HL-60/S4 treated with phorbol 12-myristate 13-acetate at 8.2 ng/mL for 4 days and 3 days (cell line): ENCODE measurements around the gene SP7.
"Not testable (repeated sequence)": the region's sequence is repeated elsewhere in the genome, so short reads cannot be mapped to it uniquely, and the experiment has no call there.

Experiments
- in situ Hi-C: fragments of 300-500 bp; cut with MboI; formaldehyde crosslinking; loops from 2 replicates; pipeline ENCODE4 v1.15.0; 2022; ENCODE audit warnings: low sequenced_read_pairs

The SP7 gene

DNA sequence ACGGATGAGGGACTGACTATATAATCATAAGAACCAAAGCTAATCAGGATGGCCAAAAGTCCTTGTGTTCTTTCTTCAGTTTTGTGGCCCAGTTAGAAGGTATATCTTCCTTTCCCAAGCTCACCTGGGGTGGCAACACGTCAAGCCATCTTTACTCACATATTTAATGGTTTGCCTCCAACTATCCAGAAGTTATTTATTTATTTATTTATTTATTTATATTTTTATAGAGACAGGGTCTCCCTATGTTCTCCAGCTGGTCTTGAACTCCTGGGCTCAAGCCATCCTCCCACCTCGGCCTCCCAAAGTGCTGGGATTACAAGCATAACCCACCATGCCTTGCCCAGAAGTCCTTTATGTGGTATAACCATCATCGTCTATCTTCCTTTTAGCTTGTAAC lies 11.8 kb upstream of the SP7 start:
- in situ Hi-C loops = no loop called here

DNA sequence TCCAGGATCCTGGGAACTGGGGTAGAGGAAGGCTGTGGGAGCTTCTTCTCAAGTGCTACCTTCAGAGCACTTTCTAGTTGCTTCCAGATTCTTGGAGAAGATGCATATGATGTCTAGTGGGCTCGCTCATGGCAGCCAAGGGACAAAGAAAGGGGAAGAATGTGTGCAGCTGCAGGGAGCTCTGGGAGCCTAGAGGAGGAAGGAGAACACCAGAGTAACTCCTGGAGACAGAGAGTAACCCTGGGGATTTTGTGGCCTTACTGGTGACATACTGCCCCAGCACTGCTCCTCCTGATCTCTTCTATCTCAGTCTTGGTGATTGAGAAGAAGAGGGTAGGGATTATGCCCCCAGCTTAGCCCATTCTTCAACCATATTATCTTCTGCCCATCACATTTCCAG lies 10.3 kb upstream of the SP7 start:
- in situ Hi-C loops = no loop called here

DNA sequence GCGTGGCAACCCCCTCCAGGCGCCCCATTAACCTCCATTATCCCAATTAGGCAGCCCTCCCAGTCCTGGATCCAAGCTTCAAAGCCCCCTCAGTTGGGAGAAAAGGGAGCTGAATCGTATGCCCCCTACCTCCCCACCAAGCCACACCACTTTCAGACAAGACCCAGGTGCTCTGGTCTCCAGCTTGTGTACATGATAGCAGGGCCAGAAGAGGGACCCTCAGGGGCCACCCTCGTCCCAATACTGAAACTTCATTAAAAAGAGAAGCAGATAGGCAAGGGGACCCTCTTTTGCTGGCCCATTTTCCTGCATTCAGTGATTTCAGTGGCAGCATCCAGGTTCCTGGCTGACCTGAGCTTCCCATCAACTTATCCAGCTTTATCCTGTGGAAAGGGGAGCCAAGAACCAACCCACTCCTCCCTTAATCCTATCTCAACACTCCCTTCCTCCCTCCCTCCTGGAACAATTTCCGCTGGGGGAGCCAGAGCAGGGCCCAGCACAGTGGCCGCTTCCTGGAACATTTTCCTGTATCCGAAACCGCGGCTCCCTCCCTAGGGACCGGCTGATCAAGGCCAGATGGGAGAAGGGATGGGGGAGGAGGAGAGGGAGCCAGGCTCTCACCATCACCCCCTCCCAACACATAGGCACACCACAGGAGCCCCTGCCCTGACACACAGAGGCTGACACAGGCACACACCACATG lies 9.5 kb upstream of the SP7 start:
- in situ Hi-C loops = no loop called here

DNA sequence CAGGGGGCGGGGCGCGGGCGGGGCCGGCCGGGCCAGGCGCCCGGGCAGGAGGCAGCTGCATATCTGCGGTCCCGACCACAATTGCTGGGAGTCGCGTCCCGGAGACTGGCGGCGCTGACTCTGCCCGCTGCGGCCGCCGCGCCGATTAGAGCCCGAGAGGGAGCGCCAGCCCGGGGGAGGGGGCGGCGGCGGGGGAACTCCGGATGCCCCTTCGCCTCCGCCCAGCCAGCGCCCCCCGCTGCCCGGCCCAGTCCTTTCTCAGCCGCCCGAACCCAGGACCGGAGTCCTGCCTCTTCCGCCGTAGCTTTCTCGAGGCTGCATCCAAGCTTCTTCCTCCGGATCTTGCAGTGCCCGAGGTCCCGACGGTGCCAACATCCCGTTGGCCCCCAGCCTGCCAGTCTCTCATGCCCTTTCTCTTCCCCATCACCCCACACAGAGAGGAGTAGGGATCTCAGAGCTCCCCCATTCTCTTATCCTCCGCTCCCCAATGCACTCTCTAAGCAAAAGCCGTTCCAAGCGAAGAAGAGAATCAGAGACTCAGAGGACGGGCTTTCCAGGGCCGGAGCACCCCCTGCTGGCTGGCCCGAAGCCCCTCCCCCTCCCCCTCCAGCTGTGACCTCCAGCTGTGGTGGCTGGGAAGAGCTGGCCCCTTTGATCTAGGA lies 8.8 kb upstream of the SP7 start:
- in situ Hi-C loops = no loop called here

DNA sequence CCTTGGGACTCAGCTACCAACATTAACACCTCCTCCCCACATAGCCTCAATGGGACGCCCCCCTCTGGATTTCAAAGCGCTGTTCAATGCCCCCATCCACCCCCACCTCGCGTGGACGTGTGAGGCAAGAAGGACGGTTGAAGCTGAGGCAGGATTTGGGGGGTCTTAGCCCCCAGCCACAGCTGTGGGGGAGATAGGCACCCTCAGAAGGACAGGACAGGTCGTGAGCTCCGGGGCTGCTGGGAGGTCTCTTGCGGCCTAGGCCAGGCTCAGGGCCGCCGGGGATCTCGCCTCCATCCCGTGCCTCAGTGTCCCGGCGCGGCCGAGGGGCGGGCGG lies 8.3 kb upstream of the SP7 start:
- in situ Hi-C loops = no loop called here

DNA sequence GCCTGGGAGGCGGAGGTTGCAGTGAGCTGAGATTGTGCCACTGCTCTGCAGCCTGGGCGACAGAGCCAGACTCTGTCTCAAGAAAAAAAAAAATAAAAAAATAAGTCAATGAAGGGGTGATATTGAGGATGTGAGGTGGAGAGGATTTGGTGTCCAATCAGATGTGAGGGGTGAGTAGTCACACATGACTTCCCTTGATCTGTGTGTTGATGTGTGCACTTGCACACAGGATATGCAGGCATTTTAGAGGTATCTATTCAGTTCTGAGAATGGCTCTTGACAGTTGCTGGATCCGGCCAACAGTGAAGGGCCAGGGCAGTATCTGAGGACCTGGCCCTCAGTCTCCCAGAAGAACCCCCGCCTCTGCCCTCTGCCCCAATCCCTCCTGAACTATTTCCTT lies 7.8 kb upstream of the SP7 start:
- in situ Hi-C loops = no loop called here

DNA sequence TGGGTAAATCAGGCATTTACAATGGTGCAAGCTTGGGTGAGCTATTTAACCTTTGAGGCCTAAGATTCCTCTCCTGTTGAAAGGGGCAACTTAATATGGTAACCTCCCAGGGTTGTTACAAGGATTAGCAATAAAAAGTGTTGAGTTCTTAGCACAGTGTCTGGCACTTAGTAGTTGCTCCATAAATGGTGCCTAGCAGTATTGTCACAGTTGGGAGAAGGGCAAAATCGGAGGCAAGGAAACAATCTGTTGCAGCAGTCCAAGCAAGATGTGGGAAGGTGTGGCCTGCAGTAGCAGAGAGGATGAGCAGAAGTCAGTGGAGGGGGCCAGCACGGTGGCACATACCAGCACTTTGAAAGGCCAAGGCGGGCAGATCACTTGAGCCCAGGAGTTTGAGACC lies 7.3 kb upstream of the SP7 start:
- in situ Hi-C loops = no loop called here

DNA sequence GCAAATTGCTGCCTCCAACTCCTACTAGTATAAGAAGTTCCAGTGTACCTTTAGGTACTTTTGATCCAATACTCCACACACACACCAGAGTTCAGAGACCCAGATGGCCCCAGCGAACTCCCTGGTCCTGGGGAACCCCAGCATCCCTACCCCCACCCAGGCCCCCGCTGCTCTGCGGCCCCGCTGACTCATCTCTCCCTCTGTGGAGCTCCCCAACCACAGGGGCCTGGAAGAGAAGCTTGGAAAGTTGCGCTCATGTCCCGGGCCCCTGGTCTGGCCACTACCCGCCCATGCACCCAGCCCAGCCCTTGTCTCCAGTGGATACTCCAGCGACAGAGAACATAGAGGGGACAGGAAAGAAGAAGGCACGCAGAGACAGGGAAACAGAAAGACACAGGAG lies 4.2 kb upstream of the SP7 start:
- in situ Hi-C loops = no loop called here

DNA sequence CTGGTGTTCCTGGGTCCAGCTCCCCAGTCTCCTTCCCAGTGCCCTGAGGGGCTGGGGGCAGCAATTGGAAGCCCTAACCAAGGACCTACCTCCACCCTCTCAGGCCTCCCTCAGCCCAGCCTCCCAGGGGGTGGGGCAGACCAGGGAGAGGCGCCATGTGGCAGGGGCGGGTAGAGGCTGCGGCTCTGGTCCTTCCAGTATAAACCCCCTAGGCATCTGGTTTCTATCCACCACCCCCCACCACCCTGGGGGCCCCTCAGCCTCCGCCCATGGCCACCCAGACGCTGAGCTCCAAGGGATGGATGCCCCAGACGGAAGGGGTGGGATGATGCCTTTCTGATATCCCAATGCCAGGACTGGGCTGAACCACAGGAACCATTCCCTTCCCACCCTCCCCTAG lies 2.8 kb upstream of the SP7 start:
- in situ Hi-C loops = no loop called here

DNA sequence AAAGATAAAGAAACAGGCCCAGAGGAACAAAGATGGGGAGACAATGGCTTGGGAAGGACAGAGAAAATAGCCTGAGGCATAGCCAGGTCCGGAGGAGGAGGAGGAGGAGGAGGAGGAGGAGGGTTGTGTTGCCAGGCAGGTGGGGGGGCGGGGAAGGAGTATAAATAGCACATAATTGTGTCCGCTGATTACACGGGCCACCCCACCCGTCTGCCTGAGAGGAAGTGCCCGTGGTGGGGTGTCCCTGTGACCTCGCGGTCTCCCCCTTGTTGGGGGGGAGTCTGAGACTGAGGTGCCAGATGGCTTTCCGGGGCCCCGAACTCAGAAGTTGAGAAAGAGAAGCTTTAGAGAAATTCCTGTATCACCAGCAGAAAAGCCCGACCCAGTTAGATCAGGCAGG lies 1.9 kb upstream of the SP7 start:
- in situ Hi-C loops = no loop called here

DNA sequence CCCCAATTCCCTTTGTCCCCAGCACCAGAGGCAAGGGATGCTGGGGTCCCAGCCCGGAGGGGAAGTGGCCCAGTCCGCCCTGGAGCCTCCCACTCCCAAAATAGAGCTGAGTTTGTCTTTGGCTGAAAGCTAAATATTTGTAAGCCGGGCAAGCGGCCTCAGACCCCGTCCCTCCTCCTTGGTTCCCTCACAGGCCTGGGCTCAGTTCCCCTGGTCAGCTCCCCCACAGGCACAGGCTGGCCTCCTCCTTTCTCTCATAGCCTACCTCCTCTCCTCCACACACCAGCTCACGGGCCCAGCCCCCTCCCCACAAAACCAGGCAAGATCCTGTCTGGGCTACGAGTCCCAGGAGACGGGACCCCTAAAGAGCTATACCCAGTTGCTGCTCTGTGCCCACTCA lies 1.3 kb downstream of the SP7 start:
- in situ Hi-C loops = no loop called here

DNA sequence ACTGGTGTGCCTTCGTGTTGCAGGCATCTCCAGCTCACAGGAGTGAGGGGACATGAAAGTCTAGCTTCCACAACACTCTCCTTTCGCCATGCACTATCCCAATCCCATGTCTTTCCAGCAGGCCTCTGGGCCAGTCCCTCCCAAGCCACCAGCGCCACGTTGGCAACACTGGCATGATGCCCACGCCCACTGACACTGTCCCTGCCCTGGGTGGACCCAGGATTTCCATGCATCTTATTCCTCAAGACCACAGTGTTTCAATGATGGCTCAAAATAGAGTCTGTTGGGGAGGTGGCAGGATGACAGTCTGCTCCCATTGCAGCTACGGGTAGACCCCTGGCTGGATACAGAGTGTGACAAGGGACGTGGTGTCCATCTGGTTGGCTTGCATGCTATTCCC lies 2.3 kb downstream of the SP7 start:
- in situ Hi-C loops = no loop called here

DNA sequence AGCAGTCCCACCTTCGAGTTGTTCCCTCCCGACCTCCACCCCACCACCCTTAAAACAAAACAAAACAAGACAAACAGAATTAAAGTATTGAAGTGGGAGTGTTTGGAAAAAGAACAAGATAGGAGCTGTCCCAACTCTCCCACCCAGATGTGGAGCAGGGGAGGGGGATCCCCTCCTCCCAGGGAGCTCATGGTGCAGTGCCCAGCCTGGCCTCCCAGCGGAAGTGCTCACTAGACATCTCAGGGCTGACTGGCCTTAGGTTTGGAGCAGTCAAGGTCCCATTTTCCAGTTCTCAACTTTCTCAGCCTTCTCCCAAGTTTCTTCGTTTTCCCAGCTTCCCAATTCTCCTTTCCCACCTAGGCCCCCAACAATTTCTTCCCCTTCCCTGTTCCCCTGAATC lies 2.9 kb downstream of the SP7 start:
- in situ Hi-C loops = no loop called here

DNA sequence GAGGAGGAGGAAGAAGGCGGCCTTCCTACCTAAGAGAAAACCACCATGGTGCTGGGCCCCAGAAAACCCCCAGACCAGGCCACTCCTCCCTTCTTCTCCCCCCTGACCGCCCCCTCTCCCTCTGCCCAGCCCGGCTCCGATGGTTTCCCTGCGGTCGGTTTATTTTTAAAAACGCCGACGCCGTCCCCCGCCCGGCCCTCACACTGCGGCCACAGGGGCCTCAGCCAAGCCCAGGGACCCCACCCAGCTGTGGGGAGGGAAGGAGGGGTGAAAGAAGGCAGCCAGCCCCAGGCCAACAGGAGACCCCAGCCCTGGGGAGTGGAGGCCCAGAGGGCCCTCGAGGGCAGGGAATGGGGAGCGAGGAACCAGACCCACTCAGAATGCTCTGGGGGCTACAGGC lies 3.4 kb downstream of the SP7 start:
- in situ Hi-C loops = no loop called here

DNA sequence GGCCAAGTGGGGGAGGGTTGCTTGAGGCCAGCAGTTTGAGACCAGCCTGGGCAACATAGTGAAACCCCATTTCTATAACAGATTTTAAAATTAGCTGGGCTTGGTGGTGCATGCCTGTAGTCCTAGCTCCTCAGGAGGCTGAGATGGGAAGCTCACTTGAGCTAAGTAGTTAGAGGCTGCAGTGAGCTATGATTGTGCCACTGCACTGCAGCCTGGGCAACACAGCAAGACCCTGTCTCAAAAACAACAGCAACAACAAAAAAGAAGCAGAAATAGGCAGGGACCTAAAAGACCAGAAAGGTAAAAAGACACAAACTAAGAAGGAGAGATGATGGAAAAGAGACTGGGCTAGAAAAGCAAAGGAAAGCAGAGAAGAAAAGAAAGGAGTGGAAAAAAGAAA lies 3.8 kb downstream of the SP7 start:
- in situ Hi-C loops = not testable (repeated sequence)

DNA sequence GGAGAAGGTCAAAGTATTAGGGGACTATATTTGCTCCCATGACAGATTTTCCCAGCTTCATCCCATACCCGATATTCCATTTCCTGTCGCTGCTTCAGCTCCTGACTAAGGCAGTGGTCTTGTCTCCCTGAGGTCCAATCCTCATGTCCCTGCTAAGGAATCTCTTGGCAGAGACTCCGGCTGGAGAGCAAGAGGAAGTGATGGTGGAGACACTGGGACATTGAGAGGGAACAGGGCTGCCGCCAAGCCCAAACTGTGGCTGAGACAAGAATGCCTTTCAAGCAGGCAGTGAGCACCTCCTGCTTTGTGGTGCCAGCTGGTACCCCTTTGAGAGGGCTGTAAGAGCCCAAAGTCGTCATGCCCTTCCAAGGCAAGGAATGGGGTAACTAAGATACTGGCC lies 5.5 kb downstream of the SP7 start:
- in situ Hi-C loops = no loop called here

DNA sequence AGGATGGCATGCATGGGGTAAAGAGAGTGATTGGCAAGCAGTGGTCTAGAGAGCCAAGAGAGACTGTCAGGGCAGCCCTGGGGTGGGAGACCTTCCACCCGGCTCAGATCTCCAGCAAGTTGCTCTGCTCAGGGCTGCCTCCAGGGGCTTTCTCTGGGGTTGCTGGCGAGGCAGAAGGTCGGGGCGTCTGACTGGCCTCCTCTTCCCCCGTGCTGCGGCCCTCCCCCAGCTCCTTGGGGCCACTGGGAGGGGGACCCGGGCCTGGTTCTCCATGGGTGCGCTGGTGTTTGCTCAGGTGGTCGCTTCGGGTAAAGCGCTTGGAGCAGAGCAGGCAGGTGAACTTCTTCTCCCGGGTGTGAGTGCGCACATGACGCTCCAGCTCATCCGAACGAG lies 8.1 kb downstream of the SP7 start:
- in situ Hi-C loops = no loop called here

DNA sequence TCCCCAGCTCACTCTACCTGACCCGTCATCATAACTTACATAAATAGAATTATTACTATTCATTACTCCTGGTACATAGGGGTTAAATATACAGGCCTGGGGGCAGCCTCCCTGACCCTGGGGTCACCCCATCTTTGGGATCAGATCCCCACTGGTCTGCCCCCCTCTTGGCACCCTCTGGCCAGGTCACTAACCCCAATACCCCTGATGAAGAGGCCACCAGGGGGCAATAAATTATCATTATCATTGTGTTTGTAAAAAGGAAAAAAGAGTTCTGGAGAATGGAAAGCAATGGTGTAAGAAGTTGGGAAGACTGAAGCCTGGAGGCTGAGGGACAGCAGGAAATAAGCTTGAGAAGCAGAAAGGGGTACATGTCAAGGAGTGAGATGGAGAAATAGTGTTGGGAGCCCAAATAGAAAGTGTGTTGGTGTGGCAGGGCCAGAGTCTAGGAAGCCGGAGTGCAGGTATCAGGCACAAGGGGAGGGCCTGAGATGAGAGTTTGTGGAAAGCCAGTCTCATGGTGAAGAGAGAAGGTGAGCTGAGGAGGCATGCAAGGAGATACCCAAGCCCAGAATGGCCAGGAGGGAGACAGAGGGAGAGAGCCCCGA lies 8.6 kb downstream of the SP7 start:
- in situ Hi-C loops = no loop called here

DNA sequence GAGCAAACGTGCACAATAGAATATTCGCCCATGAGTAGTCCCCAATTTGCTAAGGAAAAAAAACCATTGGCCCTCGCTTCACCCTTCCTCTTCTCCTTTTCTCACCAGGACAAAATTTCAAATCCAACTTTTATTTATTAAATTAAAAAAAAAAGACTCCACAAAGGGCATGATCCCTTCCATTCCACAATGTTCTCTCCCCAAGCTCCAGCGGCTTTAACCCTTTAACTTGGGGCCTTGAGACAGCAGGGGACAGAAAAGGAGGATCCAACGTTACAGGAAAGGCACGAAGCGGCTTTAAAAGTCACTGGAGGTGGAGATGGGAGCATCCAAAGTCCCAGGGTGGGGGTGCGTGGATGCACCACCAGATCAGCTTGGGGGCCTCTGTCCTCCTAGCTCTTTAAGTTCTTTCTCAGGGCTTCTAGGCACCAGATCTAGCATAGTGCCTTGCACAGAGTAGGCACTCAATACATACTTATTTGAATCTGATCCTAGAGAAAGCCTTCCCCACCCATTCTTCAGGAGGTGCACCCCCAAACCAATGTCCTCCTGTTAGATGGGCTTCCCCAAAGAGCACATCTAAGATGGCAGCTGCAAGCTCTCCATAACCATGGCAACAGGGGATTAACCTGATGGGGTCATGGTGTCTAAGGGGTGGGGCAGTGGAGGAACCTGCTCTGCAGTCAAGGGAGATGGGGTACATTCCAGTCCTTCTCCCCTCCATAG lies 9.5 kb downstream of the SP7 start:
- in situ Hi-C loops = no loop called here

DNA sequence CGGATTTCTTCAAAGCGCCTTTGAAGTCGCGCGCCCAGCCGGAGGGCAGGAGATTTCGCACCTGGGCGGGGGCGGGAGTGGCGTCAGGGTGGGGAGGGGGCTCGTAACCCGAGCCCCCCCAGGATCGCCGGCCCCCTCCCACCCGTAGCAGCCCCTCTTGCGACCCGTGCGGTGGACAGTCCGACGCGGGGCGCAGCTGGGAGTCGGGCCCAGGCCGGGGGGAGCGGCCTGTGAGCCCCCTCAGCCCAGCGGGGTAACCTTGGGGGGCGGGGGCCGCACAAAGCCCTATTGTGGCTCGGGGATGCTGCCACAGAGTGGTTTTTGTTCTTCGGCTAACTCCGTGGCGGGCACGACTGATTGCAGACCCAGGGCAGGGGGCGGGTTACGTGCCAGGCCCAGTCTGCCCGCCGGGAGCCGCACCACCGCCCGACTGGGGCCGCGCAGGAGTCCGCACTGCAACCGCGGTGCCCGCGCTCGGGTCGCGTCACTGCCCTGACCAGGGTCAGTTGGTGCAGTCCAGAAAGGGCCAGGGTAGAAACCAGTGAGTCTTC lies 10.6 kb downstream of the SP7 start:
- in situ Hi-C loops = no loop called here

DNA sequence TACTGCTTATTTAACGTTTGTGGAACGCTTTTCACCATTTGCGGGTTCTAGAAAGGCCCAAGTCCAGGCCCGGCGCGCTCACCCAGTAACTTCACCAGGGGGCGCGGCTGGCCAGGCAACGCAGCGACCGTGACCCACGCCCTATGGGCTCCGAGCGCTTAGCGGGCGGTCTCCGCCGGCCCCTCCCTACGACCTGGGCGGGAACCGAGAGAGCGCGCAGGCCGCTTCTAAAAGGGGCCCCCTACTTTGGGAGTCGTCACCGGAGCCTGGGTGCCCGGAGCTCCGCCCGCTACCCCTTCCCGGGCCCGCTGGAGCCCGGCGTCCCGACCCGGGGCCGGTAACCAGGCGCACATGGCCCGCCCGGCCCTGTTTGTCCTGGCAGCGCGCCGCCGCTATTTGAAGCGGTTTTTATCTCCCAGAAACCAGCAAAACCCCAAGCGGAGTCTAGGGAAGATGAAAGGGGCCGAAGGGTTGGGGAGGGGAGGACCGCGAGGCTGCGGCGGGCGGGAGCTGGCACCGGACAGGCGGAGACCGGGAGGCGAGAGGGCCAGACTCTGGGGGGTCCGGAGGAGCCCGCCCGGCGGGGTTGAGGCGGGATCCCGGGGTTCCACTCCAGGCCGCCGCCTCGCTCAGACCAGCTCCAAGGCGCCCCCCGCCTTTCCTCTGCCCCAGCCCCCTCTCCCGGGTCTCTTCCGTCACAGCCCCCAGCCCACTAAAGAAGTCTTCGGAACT lies 11.2 kb downstream of the SP7 start:
- in situ Hi-C loops = no loop called here
